ENCODE data around the gene VPS37C. TPM values are rescaled to one million over a fixed set of nuclear protein-coding genes. Genes with fewer than 3 reads are reported as not detected.

Gene VPS37C
- total and polyA plus RNA-seq, 9 of the 15 experiments (the other 6 are each of a cell fraction or from before 2014, with no cell fraction given) = 0.62 to 29.8 (median 11.5) TPM

GRCh38 chr11:61151545-61152252 lies 9.5 kb downstream of the VPS37C start (continued):
- TF ChIP-seq KDM2B (CRISPR knock-in tag; IDR thresholded peaks at IDR 0.05) (no peak), EP400 (IDR thresholded peaks at IDR 0.05) (no peak), SRSF3 (IDR thresholded peaks at IDR 0.05; ENCODE audit: insufficient read depth, low read length) (no peak), MAFK (IDR thresholded peaks at IDR 0.05; ENCODE audit: low read length) (no peak), TAF9B (IDR thresholded peaks at IDR 0.05; ENCODE audit: partially characterized antibody) (no peak), ZC3H8 (IDR thresholded peaks at IDR 0.05) (no peak), XRCC3 (IDR thresholded peaks at IDR 0.05) (no peak), SLC30A9 (CRISPR knock-in tag; IDR thresholded peaks at IDR 0.05) (no peak), GATAD2B (IDR thresholded peaks at IDR 0.05; ENCODE audit: borderline replicate concordance) (no peak), SNRNP70 (optimal IDR thresholded peaks at IDR 0.05; ENCODE audit: low read depth, low read length) (no peak), PHTF2 (CRISPR knock-in tag; IDR thresholded peaks at IDR 0.05) (no peak), MCM3 (IDR thresholded peaks at IDR 0.05) (no peak), ZFPM2 (CRISPR knock-in tag; IDR thresholded peaks at IDR 0.05) (no peak), KAT8 (IDR thresholded peaks at IDR 0.05; ENCODE audit: low read depth) (no peak), GTF2A2 (tag; IDR thresholded peaks at IDR 0.05) (no peak), NR2C1 (IDR thresholded peaks at IDR 0.05) (0 out of 2 replicates have a peak, but pooled peaks have one; percentile 38), NR2C1 (tag; IDR thresholded peaks at IDR 0.05) (no peak; the same call in 1 of the 2 replicates), TOE1 (IDR thresholded peaks at IDR 0.05; ENCODE audit: borderline replicate concordance) (no peak), TOE1 (CRISPR knock-in tag; IDR thresholded peaks at IDR 0.05; ENCODE audit: borderline replicate concordance, low read depth) (no peak), MXI1 (IDR thresholded peaks at IDR 0.05; ENCODE audit: low read depth, low read length) (no peak), PCBP1 (IDR thresholded peaks at IDR 0.05; ENCODE audit: low read depth, low read length, poor library complexity, severe bottlenecking) (no peak), BRF2 (IDR thresholded peaks at IDR 0.05; ENCODE audit: borderline replicate concordance, insufficient read depth, insufficient read length) (no peak), ZNF124 (CRISPR knock-in tag; IDR thresholded peaks at IDR 0.05) (no peak), ATF1 (CRISPR knock-in tag; IDR thresholded peaks at IDR 0.05) (no peak), ATF1 (tag; IDR thresholded peaks at IDR 0.05) (no peak), STAT5A (IDR thresholded peaks at IDR 0.05; ENCODE audit: borderline replicate concordance, low read length) (peak; percentile 66), MTA1 (IDR thresholded peaks at IDR 0.05; ENCODE audit: borderline replicate concordance) (no peak)
- TF ChIP-seq, protein P1, sequence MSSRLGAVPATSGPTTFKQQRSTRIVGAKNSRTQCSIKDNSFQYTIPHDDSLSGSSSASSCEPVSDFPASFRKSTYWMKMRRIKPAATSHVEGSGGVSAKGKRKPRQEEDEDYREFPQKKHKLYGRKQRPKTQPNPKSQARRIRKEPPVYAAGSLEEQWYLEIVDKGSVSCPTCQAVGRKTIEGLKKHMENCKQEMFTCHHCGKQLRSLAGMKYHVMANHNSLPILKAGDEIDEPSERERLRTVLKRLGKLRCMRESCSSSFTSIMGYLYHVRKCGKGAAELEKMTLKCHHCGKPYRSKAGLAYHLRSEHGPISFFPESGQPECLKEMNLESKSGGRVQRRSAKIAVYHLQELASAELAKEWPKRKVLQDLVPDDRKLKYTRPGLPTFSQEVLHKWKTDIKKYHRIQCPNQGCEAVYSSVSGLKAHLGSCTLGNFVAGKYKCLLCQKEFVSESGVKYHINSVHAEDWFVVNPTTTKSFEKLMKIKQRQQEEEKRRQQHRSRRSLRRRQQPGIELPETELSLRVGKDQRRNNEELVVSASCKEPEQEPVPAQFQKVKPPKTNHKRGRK (tag; IDR thresholded peaks at IDR 0.05) = no peak
- TF ChIP-seq, protein P2, sequence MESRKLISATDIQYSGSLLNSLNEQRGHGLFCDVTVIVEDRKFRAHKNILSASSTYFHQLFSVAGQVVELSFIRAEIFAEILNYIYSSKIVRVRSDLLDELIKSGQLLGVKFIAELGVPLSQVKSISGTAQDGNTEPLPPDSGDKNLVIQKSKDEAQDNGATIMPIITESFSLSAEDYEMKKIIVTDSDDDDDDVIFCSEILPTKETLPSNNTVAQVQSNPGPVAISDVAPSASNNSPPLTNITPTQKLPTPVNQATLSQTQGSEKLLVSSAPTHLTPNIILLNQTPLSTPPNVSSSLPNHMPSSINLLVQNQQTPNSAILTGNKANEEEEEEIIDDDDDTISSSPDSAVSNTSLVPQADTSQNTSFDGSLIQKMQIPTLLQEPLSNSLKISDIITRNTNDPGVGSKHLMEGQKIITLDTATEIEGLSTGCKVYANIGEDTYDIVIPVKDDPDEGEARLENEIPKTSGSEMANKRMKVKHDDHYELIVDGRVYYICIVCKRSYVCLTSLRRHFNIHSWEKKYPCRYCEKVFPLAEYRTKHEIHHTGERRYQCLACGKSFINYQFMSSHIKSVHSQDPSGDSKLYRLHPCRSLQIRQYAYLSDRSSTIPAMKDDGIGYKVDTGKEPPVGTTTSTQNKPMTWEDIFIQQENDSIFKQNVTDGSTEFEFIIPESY (CRISPR knock-in tag; IDR thresholded peaks at IDR 0.05) = no peak
